AG04449 (cell line): ENCODE results near the gene DOCK9.

ENCODE experiments used
- CTCF ChIA-PET: fragments of 350-600 bp; formaldehyde crosslinking; extraction: SDS; loops from one replicate; lab custom pipeline; 2021; ENCODE audit warnings: antibody characterized with exemption; lab: Yijun Ruan, JAX
- POLR2A ChIA-PET: fragments of 400-600, 350-600 bp; formaldehyde crosslinking; extraction: SDS; loops from one replicate; lab custom pipeline; 2020; ENCODE audit warnings: antibody characterized with exemption, inconsistent platforms; lab: Yijun Ruan, JAX
- DNase-seq: peaks from one replicate; pipeline ENCODE4 v3.0.0-alpha.2; 2010; ENCODE audit warnings: low read depth, low spot score
- H3K4me3 ChIP-seq: 2 replicates; pipeline ENCODE4 v1.5.1; 2011; ENCODE audit warnings: low read depth, mild to moderate bottlenecking, control low read depth, low read length
- CTCF ChIP-seq: IDR thresholded peaks from one replicate; pipeline ENCODE4 v1.5.1; 2011; ENCODE audit warnings: mild to moderate bottlenecking, moderate library complexity, low read length, control low read depth, inconsistent platforms; ENCODE audit not compliant: insufficient read depth; ENCODE audit errors: missing control alignments

DOCK9 gene

GRCh38 chr13:98975822-98976261, 2.0 kb downstream of the DOCK9 start:
- no peak for DNase-seq
- ChIA-PET POLR2A (no interaction called here), CTCF (no interaction called here)
- H3K4me3 ChIP-seq = no peak overlapping the region
- no peak for TF ChIP-seq CTCF

- DNase-seq = no peak
- POLR2A ChIA-PET = no interaction called here
- CTCF ChIA-PET = no interaction called here
- H3K4me3 ChIP-seq = no peak overlapping the region
- TF ChIP-seq CTCF = no peak
These were observed 3.8 kb downstream of the DOCK9 start for GRCh38 chr13:98974053-98974452.

GRCh38 chr13:98972627-98973026, 5.2 kb downstream of the DOCK9 start:
- ChIA-PET POLR2A (no interaction called here), CTCF (interaction anchor here (0.9 to 1.5 kb wide), 2 partner anchors 10 to 12 kb away, joined by 3 to 6 read pairs; no protein-coding TSS in a partner anchor)
- no peak overlapping the region for H3K4me3 ChIP-seq
- peak; percentile 72 for DNase-seq
- no peak for TF ChIP-seq CTCF

- ChIA-PET POLR2A (no interaction called here), CTCF (interaction anchor here (0.8 to 1.5 kb wide), 2 partner anchors 8 to 10 kb away, joined by 3 to 6 read pairs; no protein-coding TSS in a partner anchor)
- DNase-seq = no peak
- H3K4me3 ChIP-seq = no peak overlapping the region
- no peak for TF ChIP-seq CTCF
These were observed 5.8 kb downstream of the DOCK9 start for GRCh38 chr13:98972059-98972458.

GRCh38 chr13:98970330-98970729, 7.5 kb downstream of the DOCK9 start:
- no peak for DNase-seq
- POLR2A ChIA-PET = no interaction called here
- no peak overlapping the region for H3K4me3 ChIP-seq
- TF ChIP-seq CTCF = no peak
- CTCF ChIA-PET = interaction anchor here (1.1 to 1.3 kb wide), 2 partner anchors 11 to 16 kb away, joined by 3 read pairs; no protein-coding TSS in a partner anchor

- TF ChIP-seq CTCF = no peak
- CTCF ChIA-PET = interaction anchor here (0.7 kb wide), 1 partner anchor 36 kb away, joined by 3 read pairs; no protein-coding TSS in a partner anchor
- H3K4me3 ChIP-seq = no peak overlapping the region
- no peak for DNase-seq
- POLR2A ChIA-PET = interaction anchor here (0.7 kb wide), 1 partner anchor 136 kb away, joined by 3 read pairs; no protein-coding TSS in a partner anchor
These were observed 10.4 kb downstream of the DOCK9 start for GRCh38 chr13:98967491-98967890.
